ENCODE data around the gene TTYH2. TPM values are rescaled to one million over a fixed set of nuclear protein-coding genes. Genes with fewer than 3 reads are reported as not detected.

The TTYH2 gene
- total RNA-seq, 1 experiment from 2014 or later, result 5.4 TPM

- intact Hi-C loops (cut with micrococcal nuclease; ENCODE audit: unreplicated experiment), result no loop called here
- DNase-seq, result no peak
- Histone ChIP-seq H3K36me3 (ENCODE audit: control insufficient read depth, insufficient read depth, low read length) (no peaks in the 10 kb centered on the region), H3K4me1 (no peaks in the 10 kb centered on the region), H3K27me3 (replicated peaks; ENCODE audit: control insufficient read depth, insufficient read depth, low read length) (no peaks in the 10 kb centered on the region), H3K4me3 (ENCODE audit: low read depth, low read length) (no peak overlapping the region), H3K9me3 (no peaks in the 10 kb centered on the region)
- no peak overlapping the region for H3K4me3 Mint-ChIP-seq (ENCODE audit: unreplicated experiment)
- no peaks in the 10 kb centered on the region for H3K9me3 Mint-ChIP-seq (ENCODE audit: unreplicated experiment)
- H3K4me1 Mint-ChIP-seq (ENCODE audit: low read depth, unreplicated experiment), result no peaks in the 10 kb centered on the region
- no peak for TF ChIP-seq CTCF (IDR thresholded peaks at IDR 0.05; ENCODE audit: insufficient read depth in 1 of 2, low read depth in 1 of 2, low read length in 1 of 2, severe bottlenecking in 1 of 2, unreplicated experiment in 1 of 2)
- no peaks in the 10 kb centered on the region for H3K36me3 Mint-ChIP-seq (ENCODE audit: insufficient read depth, unreplicated experiment)
- BruUV-seq (replicated peaks), result no TSS peak
- ChIA-PET CTCF (no interaction called here), POLR2A (no interaction called here)
- no peak overlapping the region for H3K27ac Mint-ChIP-seq (ENCODE audit: unreplicated experiment)
- no peaks in the 10 kb centered on the region for H3K27me3 Mint-ChIP-seq (ENCODE audit: insufficient read depth, unreplicated experiment)
These were observed 73.7 kb downstream of the TTYH2 start for GRCh38 chr17:74287031-74287602.

- H3K4me1 Mint-ChIP-seq (ENCODE audit: low read depth, unreplicated experiment), result no peaks in the 10 kb centered on the region
- Histone ChIP-seq H3K27me3 (replicated peaks; ENCODE audit: control insufficient read depth, insufficient read depth, low read length) (no peaks in the 10 kb centered on the region), H3K4me1 (no peaks in the 10 kb centered on the region), H3K9me3 (no peaks in the 10 kb centered on the region), H3K36me3 (ENCODE audit: control insufficient read depth, insufficient read depth, low read length) (no peaks in the 10 kb centered on the region), H3K4me3 (ENCODE audit: low read depth, low read length) (no peak overlapping the region)
- no peak for TF ChIP-seq CTCF (IDR thresholded peaks at IDR 0.05; ENCODE audit: insufficient read depth in 1 of 2, low read depth in 1 of 2, low read length in 1 of 2, severe bottlenecking in 1 of 2, unreplicated experiment in 1 of 2)
- no peaks in the 10 kb centered on the region for H3K9me3 Mint-ChIP-seq (ENCODE audit: unreplicated experiment)
- no peak overlapping the region for H3K27ac Mint-ChIP-seq (ENCODE audit: unreplicated experiment)
- H3K36me3 Mint-ChIP-seq (ENCODE audit: insufficient read depth, unreplicated experiment), result no peaks in the 10 kb centered on the region
- no peak overlapping the region for H3K4me3 Mint-ChIP-seq (ENCODE audit: unreplicated experiment)
- no peak for DNase-seq
- CTCF ChIA-PET, result interaction anchor here (0.7 kb wide), 1 partner anchor 8 kb away, joined by 3 read pairs; no protein-coding TSS in a partner anchor
- POLR2A ChIA-PET, result no interaction called here
- no TSS peak for BruUV-seq (replicated peaks)
- intact Hi-C loops (cut with micrococcal nuclease; ENCODE audit: unreplicated experiment), result no loop called here
- H3K27me3 Mint-ChIP-seq (ENCODE audit: insufficient read depth, unreplicated experiment), result no peaks in the 10 kb centered on the region
These were observed 75.4 kb downstream of the TTYH2 start for GRCh38 chr17:74288785-74289184.

- TF ChIP-seq CTCF (IDR thresholded peaks at IDR 0.05; ENCODE audit: insufficient read depth in 1 of 2, low read depth in 1 of 2, low read length in 1 of 2, severe bottlenecking in 1 of 2, unreplicated experiment in 1 of 2), result no peak
These were observed 76.3 kb downstream of the TTYH2 start for GRCh38 chr17:74289688-74290087.

More at GRCh38 chr17:74289688-74290087, 76.3 kb downstream of the TTYH2 start:
- Mint-ChIP-seq H3K4me3 (ENCODE audit: unreplicated experiment) (no peak overlapping the region), H3K4me1 (ENCODE audit: low read depth, unreplicated experiment) (no peaks in the 10 kb centered on the region), H3K9me3 (ENCODE audit: unreplicated experiment) (no peaks in the 10 kb centered on the region), H3K27ac (ENCODE audit: unreplicated experiment) (no peak overlapping the region), H3K27me3 (ENCODE audit: insufficient read depth, unreplicated experiment) (no peaks in the 10 kb centered on the region), H3K36me3 (ENCODE audit: insufficient read depth, unreplicated experiment) (no peaks in the 10 kb centered on the region)
- no peaks in the 10 kb centered on the region for H3K27me3 ChIP-seq (replicated peaks; ENCODE audit: control insufficient read depth, insufficient read depth, low read length)
- no peaks in the 10 kb centered on the region for H3K36me3 ChIP-seq (ENCODE audit: control insufficient read depth, insufficient read depth, low read length)
- H3K9me3 ChIP-seq, result no peaks in the 10 kb centered on the region
- CTCF ChIA-PET, result no interaction called here
- intact Hi-C loops (cut with micrococcal nuclease; ENCODE audit: unreplicated experiment), result no loop called here
- H3K4me3 ChIP-seq (ENCODE audit: low read depth, low read length), result no peak overlapping the region
- BruUV-seq (replicated peaks), result no TSS peak
- POLR2A ChIA-PET, result no interaction called here
- no peak for DNase-seq
- H3K4me1 ChIP-seq, result no peaks in the 10 kb centered on the region
